Colonic mucosa (tissue), 4 donors: Measurements from ENCODE around the gene RNF217. TPM values are rescaled to one million over a fixed set of nuclear protein-coding genes. Genes with fewer than 3 reads are reported as not detected.

Experiments used
- DNase-seq: peaks from one replicate; pipeline ENCODE4 v3.0.0-alpha.2; 2020
- H3K27ac ChIP-seq: fragments of 200-600 bp; one replicate; pipeline ENCODE4 v1.8.0; 2021
- H3K27me3 ChIP-seq: fragments of 200-600 bp; one replicate; pipeline ENCODE4 v1.8.0; 2021
- H3K36me3 ChIP-seq: fragments of 200-600 bp; one replicate; pipeline ENCODE4 v1.8.0; 2021
- H3K4me1 ChIP-seq: fragments of 200-600 bp; one replicate; pipeline ENCODE4 v1.8.0; 2021; ENCODE audit warnings: mild to moderate bottlenecking
- H3K4me3 ChIP-seq: fragments of 200-600 bp; one replicate; pipeline ENCODE4 v1.8.0; 2021
- H3K9ac ChIP-seq, 2 donors: one replicate each; pipeline ENCODE4 v1.7.0; 2013; ENCODE audit warnings: control low read depth in 2 of 2, low read depth in 2 of 2, low read length in 2 of 2
- H3K9me3 ChIP-seq: fragments of 200-600 bp; one replicate; pipeline ENCODE4 v1.8.0; 2021
- intact Hi-C: fragments of 100-400 bp; cut with DNase I; formaldehyde crosslinking; loops from one replicate; pipeline ENCODE4 v1.14.1; 2022
- total RNA-seq, 2 donors: library from RNA; stranded (reverse); fragmentation: NEBNext Ultra II Directional in 1 of 2; extraction: Animal tissue kit (Norgen Biotek cat#: 25700) in 1 of 2; gene quantifications; one replicate each; pipeline ENCODE4 v1.2.1, GENCODE V29; 2021
- TF ChIP-seq, protein P1 (sequence below): fragments of 200-600 bp; IDR thresholded peaks from one replicate; pipeline ENCODE4 v1.8.0; 2022; ENCODE audit warnings: antibody characterized with exemption, mild to moderate bottlenecking
- donor health status: healthy.
- donor health status: DM: no; HTN: no; CAD: no.
- donor health status: DM: no; HTN: no; CAD: no.

Gene RNF217
- total RNA-seq, 2 donors from 2014 or later: 9.1 to 20.4 TPM

GRCh38 chr6:124926435-124926834 lies 35.8 kb upstream of the RNF217 start:
- TF ChIP-seq, protein P1, sequence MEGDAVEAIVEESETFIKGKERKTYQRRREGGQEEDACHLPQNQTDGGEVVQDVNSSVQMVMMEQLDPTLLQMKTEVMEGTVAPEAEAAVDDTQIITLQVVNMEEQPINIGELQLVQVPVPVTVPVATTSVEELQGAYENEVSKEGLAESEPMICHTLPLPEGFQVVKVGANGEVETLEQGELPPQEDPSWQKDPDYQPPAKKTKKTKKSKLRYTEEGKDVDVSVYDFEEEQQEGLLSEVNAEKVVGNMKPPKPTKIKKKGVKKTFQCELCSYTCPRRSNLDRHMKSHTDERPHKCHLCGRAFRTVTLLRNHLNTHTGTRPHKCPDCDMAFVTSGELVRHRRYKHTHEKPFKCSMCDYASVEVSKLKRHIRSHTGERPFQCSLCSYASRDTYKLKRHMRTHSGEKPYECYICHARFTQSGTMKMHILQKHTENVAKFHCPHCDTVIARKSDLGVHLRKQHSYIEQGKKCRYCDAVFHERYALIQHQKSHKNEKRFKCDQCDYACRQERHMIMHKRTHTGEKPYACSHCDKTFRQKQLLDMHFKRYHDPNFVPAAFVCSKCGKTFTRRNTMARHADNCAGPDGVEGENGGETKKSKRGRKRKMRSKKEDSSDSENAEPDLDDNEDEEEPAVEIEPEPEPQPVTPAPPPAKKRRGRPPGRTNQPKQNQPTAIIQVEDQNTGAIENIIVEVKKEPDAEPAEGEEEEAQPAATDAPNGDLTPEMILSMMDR: no peak
- no peak for DNase-seq
- Histone ChIP-seq H3K4me1 (no peaks in the 10 kb centered on the region), H3K36me3 (no peaks in the 10 kb centered on the region), H3K4me3 (no peak overlapping the region), H3K9me3 (no peaks in the 10 kb centered on the region), H3K27ac (no peak overlapping the region), H3K9ac (no peak overlapping the region), H3K27me3 (no peaks in the 10 kb centered on the region)
- intact Hi-C loops: no loop called here

DNA sequence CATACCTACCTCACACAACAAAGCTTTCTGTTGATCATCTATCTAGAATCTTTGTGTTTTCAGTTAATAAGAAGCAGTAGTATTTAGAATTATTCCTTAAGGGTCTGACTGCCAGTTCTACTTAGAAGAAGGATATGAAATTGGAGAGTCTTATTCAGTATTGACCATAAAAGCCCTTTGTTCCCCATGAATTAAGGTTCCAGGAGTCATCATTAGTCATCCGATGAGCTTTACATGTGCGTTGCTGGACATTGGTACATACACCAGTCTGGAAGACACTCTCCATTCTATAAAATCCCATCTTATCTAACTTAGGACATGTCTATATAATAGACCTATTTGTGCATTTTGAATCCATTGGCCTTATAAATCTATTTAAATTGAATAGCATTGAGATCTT lies 34.4 kb upstream of the RNF217 start:
- intact Hi-C loops: no loop called here
- no peak overlapping the region for H3K27ac ChIP-seq

GRCh38 chr6:124928851-124929250 lies 33.4 kb upstream of the RNF217 start:
- intact Hi-C loops: no loop called here
- TF ChIP-seq, protein P1: no peak

More for the DNA sequence above, 34.4 kb upstream of the RNF217 start:
- Histone ChIP-seq H3K4me1 (no peaks in the 10 kb centered on the region), H3K9ac (no peak overlapping the region), H3K9me3 (no peaks in the 10 kb centered on the region), H3K4me3 (no peak overlapping the region), H3K36me3 (no peaks in the 10 kb centered on the region), H3K27me3 (no peaks in the 10 kb centered on the region)
- TF ChIP-seq, protein P1: no peak
- DNase-seq: no peak

DNA sequence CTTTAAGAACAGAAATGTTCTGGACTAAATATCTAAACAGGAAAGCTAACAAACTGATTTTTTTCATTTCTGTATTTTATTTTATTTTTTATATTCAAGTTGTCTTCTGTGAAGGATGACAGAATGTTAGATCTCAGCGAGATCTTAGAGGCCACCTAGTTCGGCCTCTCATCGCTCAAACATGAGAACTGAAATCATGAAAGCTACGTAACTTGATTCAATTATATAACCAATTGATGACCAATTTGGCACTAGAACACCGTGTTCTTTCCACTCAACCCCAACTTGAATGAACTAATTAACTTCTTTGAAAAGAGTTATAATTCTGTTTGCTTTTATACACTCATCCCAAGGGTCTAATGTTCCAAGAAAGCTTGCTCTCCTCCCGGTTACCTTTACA lies 24.6 kb upstream of the RNF217 start:
- DNase-seq: no peak
- Histone ChIP-seq H3K27me3 (no peaks in the 10 kb centered on the region), H3K27ac (no peak overlapping the region), H3K4me3 (no peak overlapping the region), H3K9ac (no peak overlapping the region), H3K36me3 (no peaks in the 10 kb centered on the region), H3K4me1 (no peaks in the 10 kb centered on the region), H3K9me3 (no peaks in the 10 kb centered on the region)
- TF ChIP-seq, protein P1: no peak
- intact Hi-C loops: no loop called here

More at GRCh38 chr6:124928851-124929250, 33.4 kb upstream of the RNF217 start:
- Histone ChIP-seq H3K4me3 (no peak overlapping the region), H3K4me1 (no peaks in the 10 kb centered on the region), H3K9ac (no peak overlapping the region), H3K27me3 (no peaks in the 10 kb centered on the region), H3K36me3 (no peaks in the 10 kb centered on the region), H3K9me3 (no peaks in the 10 kb centered on the region), H3K27ac (no peak overlapping the region)
- DNase-seq: no peak

DNA sequence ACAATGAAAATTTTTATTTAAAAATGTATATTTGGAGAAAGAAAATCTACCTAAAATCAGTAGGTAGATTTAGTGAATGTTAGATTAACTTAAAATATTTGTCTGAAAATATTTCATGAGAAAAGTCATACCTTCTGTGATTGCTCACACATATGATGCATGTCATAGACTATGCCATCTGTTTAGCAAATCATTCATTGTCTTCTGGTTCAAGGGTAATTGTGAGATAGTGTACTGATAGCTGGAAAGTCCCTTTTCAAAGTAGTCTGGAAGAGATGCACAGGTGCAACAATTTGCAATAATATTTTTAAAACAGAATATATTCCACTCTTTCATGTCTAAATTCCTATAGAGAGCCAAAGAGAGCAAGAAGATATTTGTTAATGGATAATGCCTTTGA lies 21.0 kb upstream of the RNF217 start:
- Histone ChIP-seq H3K27me3 (no peaks in the 10 kb centered on the region), H3K36me3 (no peaks in the 10 kb centered on the region), H3K9ac (no peak overlapping the region), H3K4me1 (no peaks in the 10 kb centered on the region), H3K9me3 (no peaks in the 10 kb centered on the region), H3K27ac (no peak overlapping the region), H3K4me3 (no peak overlapping the region)
- intact Hi-C loops: no loop called here
- TF ChIP-seq, protein P1: no peak
- DNase-seq: no peak

DNA sequence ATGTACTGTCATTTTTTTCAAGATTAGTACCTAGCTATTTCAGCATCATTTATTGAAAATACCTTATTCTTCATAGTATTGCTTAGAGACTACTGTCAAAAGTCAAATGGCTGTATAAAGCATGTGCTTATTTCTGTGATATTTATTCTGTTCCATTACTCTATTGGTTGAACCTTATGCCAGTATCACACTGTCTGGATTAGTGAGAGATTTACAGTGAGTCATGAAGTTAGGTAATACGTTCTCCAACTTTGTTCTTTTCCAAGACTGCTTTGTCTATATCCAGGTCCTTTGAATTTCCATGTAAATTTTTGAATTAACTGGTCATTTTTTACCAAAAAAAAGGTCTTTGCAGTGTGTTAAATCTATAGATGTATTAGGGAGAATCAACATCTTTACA lies 18.6 kb upstream of the RNF217 start:
- Histone ChIP-seq H3K9ac (no peak overlapping the region), H3K27me3 (no peaks in the 10 kb centered on the region), H3K36me3 (no peaks in the 10 kb centered on the region), H3K4me1 (no peaks in the 10 kb centered on the region), H3K9me3 (no peaks in the 10 kb centered on the region), H3K4me3 (no peak overlapping the region), H3K27ac (no peak overlapping the region)
- no peak for DNase-seq
- intact Hi-C loops: no loop called here
- TF ChIP-seq, protein P1: no peak
